Measurements from ENCODE around the gene NOD1.
"Not testable (repeated sequence)": the region's sequence is repeated elsewhere in the genome, so short reads cannot be mapped to it uniquely, and the experiment has no call there.

The NOD1 gene, protein sequence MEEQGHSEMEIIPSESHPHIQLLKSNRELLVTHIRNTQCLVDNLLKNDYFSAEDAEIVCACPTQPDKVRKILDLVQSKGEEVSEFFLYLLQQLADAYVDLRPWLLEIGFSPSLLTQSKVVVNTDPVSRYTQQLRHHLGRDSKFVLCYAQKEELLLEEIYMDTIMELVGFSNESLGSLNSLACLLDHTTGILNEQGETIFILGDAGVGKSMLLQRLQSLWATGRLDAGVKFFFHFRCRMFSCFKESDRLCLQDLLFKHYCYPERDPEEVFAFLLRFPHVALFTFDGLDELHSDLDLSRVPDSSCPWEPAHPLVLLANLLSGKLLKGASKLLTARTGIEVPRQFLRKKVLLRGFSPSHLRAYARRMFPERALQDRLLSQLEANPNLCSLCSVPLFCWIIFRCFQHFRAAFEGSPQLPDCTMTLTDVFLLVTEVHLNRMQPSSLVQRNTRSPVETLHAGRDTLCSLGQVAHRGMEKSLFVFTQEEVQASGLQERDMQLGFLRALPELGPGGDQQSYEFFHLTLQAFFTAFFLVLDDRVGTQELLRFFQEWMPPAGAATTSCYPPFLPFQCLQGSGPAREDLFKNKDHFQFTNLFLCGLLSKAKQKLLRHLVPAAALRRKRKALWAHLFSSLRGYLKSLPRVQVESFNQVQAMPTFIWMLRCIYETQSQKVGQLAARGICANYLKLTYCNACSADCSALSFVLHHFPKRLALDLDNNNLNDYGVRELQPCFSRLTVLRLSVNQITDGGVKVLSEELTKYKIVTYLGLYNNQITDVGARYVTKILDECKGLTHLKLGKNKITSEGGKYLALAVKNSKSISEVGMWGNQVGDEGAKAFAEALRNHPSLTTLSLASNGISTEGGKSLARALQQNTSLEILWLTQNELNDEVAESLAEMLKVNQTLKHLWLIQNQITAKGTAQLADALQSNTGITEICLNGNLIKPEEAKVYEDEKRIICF

DNA sequence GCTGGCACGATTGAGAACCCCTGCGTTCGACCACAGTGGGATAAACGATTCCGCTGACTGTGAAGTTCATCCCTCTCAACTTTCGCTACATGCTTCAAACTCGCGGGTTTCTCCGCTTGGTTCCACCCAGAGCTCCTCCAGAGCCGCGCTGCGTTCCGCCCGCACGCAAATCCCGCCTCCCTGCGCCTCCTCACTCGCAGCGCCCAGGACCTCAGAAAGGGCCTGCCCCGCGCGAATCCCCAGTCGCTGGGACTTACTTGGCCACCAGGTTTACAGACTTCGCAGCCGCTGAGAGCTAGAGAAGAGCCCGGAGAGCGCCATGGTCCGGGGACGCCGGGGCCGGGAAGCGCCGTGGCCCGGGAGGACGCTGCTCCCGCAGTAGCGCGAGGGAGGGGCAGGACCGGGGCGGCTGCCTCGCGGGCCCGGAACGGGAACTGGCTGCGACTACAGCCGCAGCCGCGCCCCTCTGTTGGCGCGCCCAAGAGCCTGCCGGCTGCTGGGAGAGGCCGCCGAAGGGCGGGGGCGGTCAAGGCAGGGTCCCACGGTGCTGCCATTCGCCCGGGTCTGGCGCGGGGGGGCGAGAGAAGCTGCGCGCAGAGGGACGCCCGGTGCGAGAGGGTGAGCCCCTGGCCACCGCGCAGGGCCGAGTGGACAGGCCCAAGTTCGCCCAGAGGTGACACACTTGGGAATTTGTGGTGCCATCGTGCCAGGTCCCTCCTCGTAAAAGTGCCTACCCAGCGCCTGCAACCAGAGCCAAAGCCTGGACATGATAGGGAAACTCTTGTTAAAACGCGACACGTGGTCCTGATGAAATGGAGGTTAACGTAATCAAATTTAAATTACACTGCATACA is at the start of gene NOD1:
TSS of gene NOD1 (minus strand) at position 436 of the 853 bp plus-strand sequence. CDS start 21,863 bp downstream, outside the sequence.
- TF ChIP-seq CTCF (IDR thresholded peaks at IDR 0.05; ENCODE audit: low read depth, low read length) = no peak
- DNase-seq (ENCODE audit: low read depth in 2 of 2) = peak; percentile 73 to 84

GRCh38 chr7:30527297-30527696 is 48.7 kb upstream of the NOD1 start:
- not testable (repeated sequence) for H3K4me3 ChIP-seq (replicated peaks in 1 of 2; ENCODE audit: low read depth in 2 of 2, low read length in 2 of 2); DNase-seq (ENCODE audit: low read depth in 2 of 2)

More for the DNA sequence above, at the start of gene NOD1:
- H3K4me3 ChIP-seq (replicated peaks in 1 of 2; ENCODE audit: low read depth in 2 of 2, low read length in 2 of 2) = peak within 1 kb of the TSS; percentile 73 to 78

DNA sequence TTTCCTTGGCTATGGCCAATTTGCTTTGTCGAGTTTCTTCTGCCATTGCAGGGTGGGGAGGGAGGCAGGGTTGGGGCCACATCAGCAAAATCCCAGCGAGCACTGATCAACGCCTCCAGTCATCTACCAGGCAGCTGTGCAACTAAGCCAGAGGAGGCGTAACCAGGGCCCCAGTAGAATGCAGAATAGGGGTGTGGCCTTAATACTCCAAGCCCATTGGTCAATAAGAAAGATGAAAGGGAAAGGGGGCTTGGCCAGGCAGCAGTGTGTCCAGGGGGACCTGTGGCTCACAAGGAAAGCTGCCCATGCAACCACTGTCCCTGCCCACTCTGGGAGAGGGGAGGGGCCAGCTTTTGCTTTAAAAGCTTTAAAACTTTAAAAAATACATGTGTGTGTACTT is 47.6 kb upstream of the NOD1 start:
- DNase-seq (ENCODE audit: low read depth in 2 of 2) = no peak
- H3K4me3 ChIP-seq (replicated peaks in 1 of 2; ENCODE audit: low read depth in 2 of 2, low read length in 2 of 2) = no peak overlapping the region
- no peak for TF ChIP-seq CTCF (IDR thresholded peaks at IDR 0.05; ENCODE audit: low read depth, low read length)

DNA sequence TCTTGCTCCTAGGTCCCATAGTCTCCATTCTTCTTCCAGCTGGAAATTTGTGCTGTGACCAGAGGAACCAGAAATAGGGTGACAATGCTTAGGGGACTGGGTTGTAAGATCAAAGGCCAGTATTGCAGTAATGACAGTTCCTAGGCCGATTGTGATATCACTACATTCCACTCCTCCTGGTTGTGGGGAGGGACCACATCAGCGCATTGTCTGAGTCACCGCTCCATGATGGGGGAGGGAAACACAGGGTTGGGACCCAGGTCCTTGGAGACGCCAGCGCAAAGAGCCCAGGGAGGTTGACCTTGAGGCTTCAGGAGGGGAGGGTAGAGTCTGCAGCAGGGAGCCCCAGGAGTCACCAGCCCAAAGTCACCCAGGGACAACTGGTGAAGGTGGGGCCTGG is 46.8 kb upstream of the NOD1 start:
- no peak for TF ChIP-seq CTCF (IDR thresholded peaks at IDR 0.05; ENCODE audit: low read depth, low read length)
- H3K4me3 ChIP-seq (replicated peaks in 1 of 2; ENCODE audit: low read depth in 2 of 2, low read length in 2 of 2) = no peak overlapping the region
- DNase-seq (ENCODE audit: low read depth in 2 of 2) = no peak

GRCh38 chr7:30524545-30524944 is 46.0 kb upstream of the NOD1 start:
- DNase-seq (ENCODE audit: low read depth in 2 of 2) = no peak
- H3K4me3 ChIP-seq (replicated peaks in 1 of 2; ENCODE audit: low read depth in 2 of 2, low read length in 2 of 2) = no peak overlapping the region
- no peak for TF ChIP-seq CTCF (IDR thresholded peaks at IDR 0.05; ENCODE audit: low read depth, low read length)

GRCh38 chr7:30523466-30523865 is 44.9 kb upstream of the NOD1 start:
- TF ChIP-seq CTCF (IDR thresholded peaks at IDR 0.05; ENCODE audit: low read depth, low read length) = no peak
- no peak for DNase-seq (ENCODE audit: low read depth in 2 of 2)
- H3K4me3 ChIP-seq (replicated peaks in 1 of 2; ENCODE audit: low read depth in 2 of 2, low read length in 2 of 2) = no peak overlapping the region
